ENCODE measurements around the gene ADGRG3.

DNA sequence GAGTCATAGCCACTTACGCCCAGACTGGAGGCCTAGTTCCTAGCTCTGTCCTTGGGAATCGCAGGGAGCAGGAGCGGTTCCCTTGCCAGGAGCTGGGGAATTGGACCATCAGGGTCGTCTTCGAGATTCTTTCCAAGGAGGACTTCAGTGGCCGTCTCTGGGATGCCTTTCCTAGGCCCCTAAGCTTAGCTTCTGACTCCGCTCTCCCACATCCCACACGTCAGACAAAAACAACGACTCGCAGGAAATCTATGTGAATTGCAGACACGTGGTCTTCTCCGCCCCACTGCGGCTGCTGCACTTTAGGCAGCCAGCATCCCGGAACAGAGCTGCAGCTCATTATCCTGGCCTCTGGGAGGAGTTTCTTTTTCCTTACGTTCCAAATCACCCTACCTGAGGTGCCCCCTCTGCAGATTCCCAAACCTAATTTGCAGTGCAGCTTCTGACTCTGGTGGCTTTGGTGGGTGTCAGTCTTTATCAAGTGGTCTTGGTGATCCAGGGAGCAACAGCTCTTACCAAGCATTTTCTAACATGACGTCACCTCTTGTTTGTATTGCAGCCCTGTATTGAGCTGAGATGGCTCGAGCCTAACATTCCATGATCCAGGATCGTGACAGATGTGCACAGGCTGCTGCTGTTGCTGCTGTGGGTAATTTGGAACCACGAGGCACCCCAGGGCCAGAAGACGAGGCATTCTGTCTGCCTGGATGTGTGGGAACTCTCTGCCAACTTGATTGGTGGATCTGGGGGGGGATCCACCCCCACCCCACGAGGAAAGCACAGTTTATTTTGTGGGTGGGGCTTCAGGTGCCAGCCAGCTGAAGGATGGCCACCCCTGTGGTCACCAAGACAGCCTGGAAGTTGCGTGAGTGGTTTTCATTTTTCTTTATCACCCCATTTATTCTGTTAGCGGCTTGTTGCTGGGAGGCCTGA, 68.6 kb downstream of the ADGRG3 start:
- TF ChIP-seq CTCF (IDR thresholded peaks at IDR 0.05; ENCODE audit: low read depth, low read length, poor library complexity, severe bottlenecking) (no peak), EZH2phosphoT487 (IDR thresholded peaks at IDR 0.05; ENCODE audit: borderline replicate concordance, low read length) (no peak)

All from DOHH2 (cell line).